MV-4-11 (cell line): Measurements from ENCODE around the gene DNAAF1.
A peak's percentile ranks its signal among the peaks of the same experiment; 100 is the strongest.
"Not testable (repeated sequence)": the region's sequence is repeated elsewhere in the genome, so short reads cannot be mapped to it uniquely, and the experiment has no call there.

Experiments
- DNase-seq: peaks from one replicate; lab custom pipeline; 2025; lab: John Stamatoyannopoulos, UW

Gene DNAAF1

GRCh38 chr16:84144859-84145639, at the start of gene DNAAF1, which contains the start of gene HSDL1:
Gene DNAAF1, plus strand, starts transcription at chr16:84145308. Its CDS starts 133 bp downstream, at chr16:84145441.
Gene HSDL1, minus strand, starts transcription at chr16:84145177. Its CDS starts 13,856 bp downstream, at chr16:84131321.
- peak; percentile 75 for DNase-seq

- no peak for DNase-seq
These were observed 49.6 kb upstream of the DNAAF1 start for GRCh38 chr16:84095466-84095865.

- no peak for DNase-seq
These were observed 48.6 kb upstream of the DNAAF1 start for GRCh38 chr16:84096447-84097005.

GRCh38 chr16:84098939-84099338, 46.2 kb upstream of the DNAAF1 start:
- no peak for DNase-seq

GRCh38 chr16:84103678-84104077, 41.4 kb upstream of the DNAAF1 start:
- no peak for DNase-seq

GRCh38 chr16:84104231-84104630, 40.9 kb upstream of the DNAAF1 start:
- no peak for DNase-seq

GRCh38 chr16:84105301-84105815, 39.8 kb upstream of the DNAAF1 start:
- no peak for DNase-seq

GRCh38 chr16:84105948-84106740, 39.0 kb upstream of the DNAAF1 start:
- no peak for DNase-seq

GRCh38 chr16:84107921-84108320, 37.2 kb upstream of the DNAAF1 start:
- DNase-seq, result no peak

GRCh38 chr16:84109598-84110335, 35.3 kb upstream of the DNAAF1 start:
- DNase-seq, result peak; percentile 16

GRCh38 chr16:84110527-84110926, 34.6 kb upstream of the DNAAF1 start:
- DNase-seq, result no peak

- no peak for DNase-seq
These were observed 33.6 kb upstream of the DNAAF1 start for GRCh38 chr16:84111525-84111924.

GRCh38 chr16:84111949-84112348, 33.2 kb upstream of the DNAAF1 start:
- not testable (repeated sequence) for DNase-seq

- no peak for DNase-seq
These were observed 29.0 kb upstream of the DNAAF1 start for GRCh38 chr16:84115919-84116719.

- DNase-seq, result peak; percentile 95
These were observed 28.2 kb upstream of the DNAAF1 start, which contains the start of gene MBTPS1 for GRCh38 chr16:84116720-84117493. Gene MBTPS1, minus strand, starts transcription at chr16:84116942. Its CDS starts 15,159 bp downstream, at chr16:84101783.

GRCh38 chr16:84117494-84117843, 27.6 kb upstream of the DNAAF1 start:
- DNase-seq, result peak; percentile 41

- DNase-seq, result not testable (repeated sequence)
These were observed 26.8 kb upstream of the DNAAF1 start for GRCh38 chr16:84118315-84118714.

- DNase-seq, result no peak
These were observed 25.7 kb upstream of the DNAAF1 start for GRCh38 chr16:84119368-84119767.

GRCh38 chr16:84120023-84120422, 25.1 kb upstream of the DNAAF1 start:
- DNase-seq, result peak; percentile 8

- no peak for DNase-seq
These were observed 24.1 kb upstream of the DNAAF1 start for GRCh38 chr16:84121007-84121406.
